Dendritic cell treated with granulocyte-macrophage colony-stimulating factor and Interleukin-4, amounts not matched to agents 40 ng/mL and 50 ng/mL, for 4 days (primary cell): ENCODE data around the gene DCLRE1B.
A peak's percentile ranks its signal among the peaks of the same experiment; 100 is the strongest.

Experiments used
- H3K27ac Mint-ChIP-seq: one replicate; pipeline ENCODE4 v1.8.0; 2022; ENCODE audit warnings: mild to moderate bottlenecking, mixed read lengths
- H3K27me3 Mint-ChIP-seq: one replicate; pipeline ENCODE4 v1.8.0; 2022; ENCODE audit warnings: mild to moderate bottlenecking, mixed read lengths
- H3K36me3 Mint-ChIP-seq: one replicate; pipeline ENCODE4 v1.8.0; 2022; ENCODE audit warnings: low read depth, mixed read lengths
- H3K4me1 Mint-ChIP-seq: one replicate; pipeline ENCODE4 v1.8.0; 2022; ENCODE audit warnings: low read depth, mixed read lengths
- H3K4me3 Mint-ChIP-seq: one replicate; pipeline ENCODE4 v1.8.0; 2022; ENCODE audit warnings: mild to moderate bottlenecking, moderate library complexity, mixed read lengths
- H3K9me3 Mint-ChIP-seq: one replicate; pipeline ENCODE4 v1.8.0; 2022; ENCODE audit warnings: mixed read lengths
- intact Hi-C: fragments of 100-400 bp; cut with micrococcal nuclease; formaldehyde crosslinking; loops from one replicate; pipeline ENCODE4 v1.15.0; 2022

DCLRE1B gene

DNA sequence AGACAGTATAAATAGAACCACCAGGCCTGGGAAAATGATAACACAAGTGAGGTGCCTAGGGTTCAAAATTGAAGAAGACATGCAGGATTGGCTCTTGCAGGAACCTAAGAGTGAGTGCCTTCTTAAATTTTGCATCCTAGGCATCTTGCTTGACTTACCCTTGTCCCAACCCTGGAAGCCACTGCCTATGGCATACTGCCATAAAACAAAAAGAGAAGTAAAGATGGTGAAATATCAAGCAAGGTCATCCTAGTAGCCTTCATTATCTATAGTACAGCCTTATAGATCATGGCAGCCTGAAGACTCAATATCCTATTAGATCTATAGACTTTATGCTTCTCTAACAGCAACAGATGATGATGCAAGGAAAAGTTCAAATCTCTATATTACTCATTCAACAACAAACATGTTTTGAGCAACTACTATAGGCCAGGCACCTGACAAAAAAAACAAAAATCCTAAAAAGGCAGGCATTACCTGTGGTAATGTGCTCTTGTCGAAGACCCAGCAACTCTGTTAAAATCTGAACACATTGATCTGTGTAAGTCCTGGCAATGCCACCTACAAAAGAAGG is 6.8 kb upstream of the DCLRE1B start:
- no peak overlapping the region for H3K27ac Mint-ChIP-seq
- H3K27me3 Mint-ChIP-seq: no peaks in the 10 kb centered on the region
- H3K4me3 Mint-ChIP-seq: no peak overlapping the region
- H3K36me3 Mint-ChIP-seq: peaks cover 74% of the 10 kb centered on the region
- intact Hi-C loops: no loop called here
- H3K4me1 Mint-ChIP-seq: peaks cover 34% of the 10 kb centered on the region
- no peaks in the 10 kb centered on the region for H3K9me3 Mint-ChIP-seq

- no peaks in the 10 kb centered on the region for H3K27me3 Mint-ChIP-seq
- H3K4me3 Mint-ChIP-seq: no peak overlapping the region
- H3K4me1 Mint-ChIP-seq: peaks cover 42% of the 10 kb centered on the region
- H3K27ac Mint-ChIP-seq: no peak overlapping the region
- intact Hi-C loops: no loop called here
- peaks cover 72% of the 10 kb centered on the region for H3K36me3 Mint-ChIP-seq
- H3K9me3 Mint-ChIP-seq: no peaks in the 10 kb centered on the region
Measured at GRCh38 chr1:113899111-113899510, 6.0 kb upstream of the DCLRE1B start.

GRCh38 chr1:113901191-113901590 is 3.9 kb upstream of the DCLRE1B start:
- H3K4me3 Mint-ChIP-seq: no peak overlapping the region
- intact Hi-C loops: loop anchor here (5.0 kb wide), 1 partner anchor 44 kb away; no protein-coding TSS in a partner anchor
- no peaks in the 10 kb centered on the region for H3K27me3 Mint-ChIP-seq
- peaks cover 46% of the 10 kb centered on the region for H3K4me1 Mint-ChIP-seq
- H3K36me3 Mint-ChIP-seq: peaks cover 65% of the 10 kb centered on the region
- H3K27ac Mint-ChIP-seq: no peak overlapping the region
- H3K9me3 Mint-ChIP-seq: no peaks in the 10 kb centered on the region

- intact Hi-C loops: loop anchor here (1.0 to 5.0 kb wide), 2 partner anchors 46 to 68 kb away; no protein-coding TSS in a partner anchor
- Mint-ChIP-seq H3K36me3 (peaks cover 62% of the 10 kb centered on the region), H3K4me3 (peak overlapping the region; percentile 97), H3K27ac (peak overlapping the region; percentile 90), H3K4me1 (peaks cover 61% of the 10 kb centered on the region), H3K9me3 (no peaks in the 10 kb centered on the region), H3K27me3 (no peaks in the 10 kb centered on the region)
Measured at GRCh38 chr1:113903501-113904292, 1.4 kb upstream of the DCLRE1B start.

DNA sequence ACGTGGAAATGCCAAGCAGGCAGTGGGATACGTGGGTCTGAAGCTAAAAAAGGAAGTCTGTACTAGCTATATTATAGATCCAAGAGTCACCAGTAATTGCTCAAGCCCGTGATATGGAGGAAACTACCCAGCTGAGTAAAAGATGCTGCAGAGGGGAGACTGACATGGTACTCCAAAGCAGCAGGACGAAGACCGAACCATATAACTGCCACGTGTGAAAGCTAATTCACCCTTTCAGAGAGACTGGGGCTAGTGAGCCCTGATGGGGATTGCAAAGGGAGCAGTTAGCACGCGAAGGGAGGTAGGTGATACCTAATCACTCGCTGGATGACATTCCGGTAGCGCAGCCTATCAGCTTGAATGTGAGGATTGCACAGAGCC is 843 bp upstream of the DCLRE1B start:
- Mint-ChIP-seq H3K27ac (peak overlapping the region; percentile 90), H3K4me1 (peaks cover 58% of the 10 kb centered on the region), H3K4me3 (peak overlapping the region; percentile 97), H3K27me3 (no peaks in the 10 kb centered on the region), H3K36me3 (peaks cover 60% of the 10 kb centered on the region), H3K9me3 (no peaks in the 10 kb centered on the region)
- intact Hi-C loops: loop anchor here (1.0 to 5.0 kb wide), 2 partner anchors 47 to 69 kb away; no protein-coding TSS in a partner anchor

- Mint-ChIP-seq H3K27ac (peak overlapping the region; percentile 90), H3K4me3 (peak overlapping the region; percentile 97), H3K4me1 (peaks cover 66% of the 10 kb centered on the region), H3K9me3 (no peaks in the 10 kb centered on the region), H3K36me3 (peaks cover 60% of the 10 kb centered on the region), H3K27me3 (no peaks in the 10 kb centered on the region)
- intact Hi-C loops: loop anchor here (1.0 kb wide), 3 partner anchors 24 to 146 kb away; partner anchors contain the start of genes HIPK1, PHTF1 and RSBN1
Measured at GRCh38 chr1:113905435-113905861, 322 bp downstream of the DCLRE1B start.

DNA sequence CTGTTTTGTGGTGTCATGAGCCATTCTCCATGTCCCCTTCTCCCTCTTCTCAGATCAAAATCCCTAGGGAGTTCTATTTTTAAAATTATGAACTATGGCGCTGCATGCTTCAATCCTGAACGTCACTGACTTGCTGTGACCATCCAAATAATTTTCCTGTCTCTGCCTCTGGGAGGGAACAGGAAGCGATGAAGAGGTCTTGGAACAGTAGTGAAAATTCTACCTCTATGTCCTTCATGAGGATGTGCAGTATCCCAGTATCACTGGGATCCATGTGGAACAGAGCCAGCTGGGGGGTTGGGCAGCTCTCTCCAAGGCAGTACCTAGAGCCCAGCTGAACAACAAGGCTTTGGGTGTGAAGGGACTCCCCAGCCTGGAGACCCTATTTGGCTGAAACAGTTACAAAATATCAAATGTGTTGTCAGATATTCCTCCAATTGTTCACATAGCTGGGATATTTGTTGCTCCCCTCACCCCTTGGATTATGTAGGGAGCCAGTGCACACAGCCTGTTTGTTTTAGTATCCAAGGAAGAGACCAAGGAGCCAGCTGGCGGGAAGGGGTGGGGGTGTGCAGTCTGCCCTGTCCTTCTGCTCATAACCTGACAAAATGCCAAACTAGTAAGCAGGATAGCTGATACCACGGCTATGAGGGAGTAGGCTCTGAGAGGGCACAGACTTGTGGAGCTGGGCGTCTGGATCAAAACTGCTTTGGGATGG is 7.6 kb downstream of the DCLRE1B start:
- intact Hi-C loops: no loop called here
- Mint-ChIP-seq H3K36me3 (peaks cover 78% of the 10 kb centered on the region), H3K27ac (no peak overlapping the region)

GRCh38 chr1:113913312-113913668 is 8.2 kb downstream of the DCLRE1B start:
- Mint-ChIP-seq H3K4me1 (peaks cover 33% of the 10 kb centered on the region), H3K27ac (no peak overlapping the region), H3K4me3 (no peak overlapping the region), H3K27me3 (no peaks in the 10 kb centered on the region), H3K9me3 (no peaks in the 10 kb centered on the region), H3K36me3 (peaks cover 72% of the 10 kb centered on the region)
- intact Hi-C loops: no loop called here

More for the DNA sequence above, 7.6 kb downstream of the DCLRE1B start:
- Mint-ChIP-seq H3K9me3 (no peaks in the 10 kb centered on the region), H3K27me3 (no peaks in the 10 kb centered on the region), H3K4me1 (peaks cover 39% of the 10 kb centered on the region), H3K4me3 (no peak overlapping the region)

GRCh38 chr1:113913887-113914664 is 8.9 kb downstream of the DCLRE1B start:
- H3K36me3 Mint-ChIP-seq: peaks cover 64% of the 10 kb centered on the region
- intact Hi-C loops: no loop called here
- no peaks in the 10 kb centered on the region for H3K27me3 Mint-ChIP-seq
- no peak overlapping the region for H3K27ac Mint-ChIP-seq
- no peak overlapping the region for H3K4me3 Mint-ChIP-seq
- no peaks in the 10 kb centered on the region for H3K9me3 Mint-ChIP-seq
- H3K4me1 Mint-ChIP-seq: peaks cover 26% of the 10 kb centered on the region

DNA sequence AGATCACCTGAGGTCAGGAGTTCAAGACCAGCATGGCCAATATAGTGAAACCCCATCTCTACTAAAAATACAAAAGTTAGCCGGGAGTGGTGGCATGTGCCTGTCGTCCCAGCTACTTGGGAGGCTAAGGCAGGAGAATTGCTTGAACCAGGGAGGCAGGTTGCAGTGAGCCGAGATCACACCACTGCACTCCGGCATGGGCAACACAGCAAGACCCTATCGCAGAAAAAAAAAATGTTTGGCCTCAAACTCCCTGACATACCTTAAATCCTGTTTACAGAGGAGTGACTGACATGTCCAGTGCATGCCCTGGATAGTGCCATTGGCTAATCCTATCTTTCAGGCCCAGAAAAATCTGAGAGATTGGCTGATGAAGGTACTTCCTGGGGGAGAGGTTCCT is 11.8 kb downstream of the DCLRE1B start:
- Mint-ChIP-seq H3K4me1 (peaks cover 11% of the 10 kb centered on the region), H3K36me3 (peaks cover 38% of the 10 kb centered on the region), H3K27me3 (no peaks in the 10 kb centered on the region), H3K27ac (no peak overlapping the region), H3K9me3 (no peaks in the 10 kb centered on the region), H3K4me3 (no peak overlapping the region)
- intact Hi-C loops: no loop called here

DNA sequence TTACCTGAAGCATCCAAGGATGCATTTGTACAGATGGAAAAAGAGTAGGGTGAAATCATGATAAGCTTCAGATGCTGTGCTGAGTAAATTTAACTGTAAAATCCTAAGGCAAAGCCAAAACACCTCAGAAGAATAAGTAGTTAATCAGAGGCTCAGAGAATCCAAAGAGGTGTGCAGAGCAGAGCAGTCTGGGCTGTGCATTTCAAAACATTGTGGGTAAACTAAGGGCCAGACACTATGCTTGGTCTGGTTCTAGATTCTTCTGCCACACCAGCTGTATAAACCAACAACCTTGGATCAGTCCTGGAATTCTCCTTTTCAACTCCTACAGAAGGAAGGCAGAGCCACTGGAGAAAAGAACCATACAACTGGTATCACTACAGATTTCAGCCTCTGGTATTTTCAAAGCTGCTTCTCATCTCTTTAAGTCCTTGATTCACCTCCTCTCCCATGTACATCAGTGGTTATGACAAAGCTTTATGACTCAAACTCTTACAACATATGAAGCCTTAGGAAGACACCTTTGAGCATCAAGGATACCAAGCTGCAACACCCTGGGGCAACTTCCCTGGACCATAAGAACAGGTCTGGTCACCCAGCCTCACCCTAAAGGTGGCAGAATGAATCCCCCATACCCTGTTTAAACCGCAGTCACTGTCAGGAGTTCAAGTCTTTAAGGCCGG is 12.4 kb downstream of the DCLRE1B start:
- Mint-ChIP-seq H3K4me1 (peaks cover 11% of the 10 kb centered on the region), H3K27me3 (no peaks in the 10 kb centered on the region), H3K9me3 (no peaks in the 10 kb centered on the region), H3K36me3 (peaks cover 32% of the 10 kb centered on the region), H3K4me3 (no peak overlapping the region), H3K27ac (no peak overlapping the region)
- intact Hi-C loops: no loop called here

DNA sequence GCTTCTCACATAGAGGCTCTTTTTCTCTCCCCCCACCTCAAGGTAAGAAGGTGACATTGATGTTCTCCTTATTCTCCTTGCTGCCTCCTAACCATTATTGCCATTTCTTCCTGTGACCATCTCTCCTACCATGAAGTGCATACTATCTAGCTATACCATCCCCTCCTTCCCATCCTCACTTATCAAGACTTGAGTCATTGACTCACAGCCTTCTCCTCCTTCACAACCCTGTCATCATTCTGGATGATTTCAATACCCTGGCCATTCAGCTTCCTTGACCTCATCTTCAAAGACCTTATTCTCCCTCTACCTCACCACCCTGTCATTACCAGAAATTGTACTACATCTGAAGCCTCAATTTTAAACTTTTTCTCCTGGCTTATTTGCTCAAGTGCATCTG is 13.1 kb downstream of the DCLRE1B start:
- Mint-ChIP-seq H3K27me3 (no peaks in the 10 kb centered on the region), H3K27ac (no peak overlapping the region), H3K4me1 (peaks cover 11% of the 10 kb centered on the region), H3K9me3 (no peaks in the 10 kb centered on the region), H3K36me3 (peaks cover 25% of the 10 kb centered on the region), H3K4me3 (no peak overlapping the region)
- intact Hi-C loops: no loop called here

- Mint-ChIP-seq H3K27me3 (no peaks in the 10 kb centered on the region), H3K4me3 (no peak overlapping the region), H3K36me3 (no peaks in the 10 kb centered on the region), H3K9me3 (no peaks in the 10 kb centered on the region), H3K4me1 (peaks cover 44% of the 10 kb centered on the region), H3K27ac (peak overlapping the region; percentile 68)
- intact Hi-C loops: no loop called here
Measured at GRCh38 chr1:113922957-113923356, 17.8 kb downstream of the DCLRE1B start.
